Gastrocnemius medialis (tissue), 4 donors: ENCODE results near the gene AK6. TPM values are rescaled to one million over a fixed set of nuclear protein-coding genes. Genes with fewer than 3 reads are reported as not detected.
"Not testable (repeated sequence)": the region's sequence is repeated elsewhere in the genome, so short reads cannot be mapped to it uniquely, and the experiment has no call there.

Experiments
- ATAC-seq, 2 donors: fragments of 150-250 bp; one replicate each; pipeline ENCODE4 v1.9.1; 2016
- DNase-seq, 2 donors: peaks; one replicate each; pipeline ENCODE4 v3.0.0-alpha.2; 2019
- H3K27ac ChIP-seq, 4 donors: fragments of 200-600 bp; sonication (generic); 1 replicate in 1 of 4; 2 replicates in 3 of 4; pipeline ENCODE4 v1.5.1; 2016 to 2018; ENCODE audit warnings: mild to moderate bottlenecking in 2 of 4, moderate library complexity in 1 of 4
- H3K27me3 ChIP-seq, 3 donors: fragments of 200-600 bp; sonication (generic) in 2 of 3; 1 replicate in 1 of 3; 2 replicates in 2 of 3; pipeline versions ENCODE4 v1.5.1 to v1.6.0; 2016 to 2019; ENCODE audit warnings: mild to moderate bottlenecking in 1 of 3, moderate library complexity in 1 of 3
- H3K36me3 ChIP-seq, 2 donors: fragments of 200-600 bp; sonication (generic) in 1 of 2; one replicate each; pipeline ENCODE4 v1.5.1; 2017 to 2018
- H3K4me1 ChIP-seq, 2 donors: fragments of 200-600 bp; sonication (generic) in 1 of 2; one replicate each; pipeline ENCODE4 v1.5.1; 2016 to 2017; ENCODE audit warnings: mild to moderate bottlenecking in 2 of 2
- H3K4me3 ChIP-seq, 4 donors: fragments of 200-600 bp; sonication (generic) in 3 of 4; 1 replicate in 1 of 4; 2 replicates in 3 of 4; pipeline ENCODE4 v1.5.1; 2016 to 2019; ENCODE audit warnings: mild to moderate bottlenecking in 2 of 4
- H3K9me3 ChIP-seq, 3 donors: fragments of 200-600 bp; sonication (generic) in 2 of 3; 1 replicate in 1 of 3; 2 replicates in 2 of 3; pipeline ENCODE4 v1.5.1; 2016 to 2019
- POLR2A ChIP-seq, 2 donors: fragments of 450-650 bp; IDR thresholded peaks; one replicate each; pipeline ENCODE4 v1.6.1; 2017; ENCODE audit warnings: antibody characterized with exemption in 2 of 2, mild to moderate bottlenecking in 2 of 2, moderate library complexity in 2 of 2
- in situ Hi-C, 4 donors: fragments of 200-750 bp; cut with MboI; loops; one replicate each; pipeline versions ENCODE4 v1.15.0 to v1.8.0; 2017; ENCODE audit warnings: low sequenced_read_pairs in 4 of 4
- intact Hi-C: fragments of 100-400 bp; cut with DNase I; formaldehyde crosslinking; loops from one replicate; pipeline ENCODE4 v1.15.1; 2023; ENCODE audit warnings: low total_unique reads
- total RNA-seq, 4 donors: library from RNA; depleted of rRNA; stranded (reverse); fragments of >200 nt; gene quantifications; one replicate each; pipeline versions ENCODE4 v1.1.0 to v1.2.3, GENCODE V29; 2016
- TF ChIP-seq, protein P1 (sequence below), 5 experiments: fragments of 450-650 bp in 3 of 5; fragments of 200-600 bp in 2 of 5; sonication (generic) in 2 of 5; IDR thresholded peaks in 4 of 5; conservative IDR thresholded peaks in 1 of 5; 1 replicate in 4 of 5; 2 replicates in 1 of 5; pipeline ENCODE4 v1.5.1; 2016 to 2019; ENCODE audit warnings: antibody characterized with exemption in 5 of 5, mild to moderate bottlenecking in 3 of 5, moderate library complexity in 3 of 5

The AK6 gene
- total RNA-seq, 4 donors from 2014 or later, result 24.4 to 49.3 (median 32.5) TPM

DNA sequence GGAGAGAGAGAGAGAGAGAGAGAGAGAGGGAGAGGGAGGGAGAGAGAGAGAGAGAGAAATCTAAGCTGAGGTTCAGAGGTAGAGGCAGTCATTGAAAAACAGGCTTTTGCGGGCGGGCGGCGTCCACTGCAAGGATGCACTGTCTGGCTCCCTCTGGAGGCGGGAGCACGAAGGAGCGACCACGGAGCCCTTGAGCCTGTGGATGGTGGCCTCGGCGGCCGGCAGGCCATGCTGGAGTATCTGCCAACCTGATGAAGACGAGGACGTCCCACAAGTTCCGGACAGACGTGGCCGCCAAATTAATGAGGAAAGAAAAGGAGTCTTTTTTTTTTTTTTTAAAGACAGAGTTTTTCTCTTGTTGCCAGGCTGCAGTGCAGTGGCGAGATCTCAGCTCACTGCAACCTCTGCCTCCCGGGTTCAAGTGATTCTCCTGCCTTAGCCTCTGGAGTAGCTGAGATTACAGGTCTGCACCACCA is 34.5 kb downstream of the AK6 start:
- DNase-seq (peak; percentile 60 to 78), ATAC-seq (peak; percentile 79 to 86)
- no peak for TF ChIP-seq POLR2A (IDR thresholded peaks at IDR 0.05)
- TF ChIP-seq, protein P1, sequence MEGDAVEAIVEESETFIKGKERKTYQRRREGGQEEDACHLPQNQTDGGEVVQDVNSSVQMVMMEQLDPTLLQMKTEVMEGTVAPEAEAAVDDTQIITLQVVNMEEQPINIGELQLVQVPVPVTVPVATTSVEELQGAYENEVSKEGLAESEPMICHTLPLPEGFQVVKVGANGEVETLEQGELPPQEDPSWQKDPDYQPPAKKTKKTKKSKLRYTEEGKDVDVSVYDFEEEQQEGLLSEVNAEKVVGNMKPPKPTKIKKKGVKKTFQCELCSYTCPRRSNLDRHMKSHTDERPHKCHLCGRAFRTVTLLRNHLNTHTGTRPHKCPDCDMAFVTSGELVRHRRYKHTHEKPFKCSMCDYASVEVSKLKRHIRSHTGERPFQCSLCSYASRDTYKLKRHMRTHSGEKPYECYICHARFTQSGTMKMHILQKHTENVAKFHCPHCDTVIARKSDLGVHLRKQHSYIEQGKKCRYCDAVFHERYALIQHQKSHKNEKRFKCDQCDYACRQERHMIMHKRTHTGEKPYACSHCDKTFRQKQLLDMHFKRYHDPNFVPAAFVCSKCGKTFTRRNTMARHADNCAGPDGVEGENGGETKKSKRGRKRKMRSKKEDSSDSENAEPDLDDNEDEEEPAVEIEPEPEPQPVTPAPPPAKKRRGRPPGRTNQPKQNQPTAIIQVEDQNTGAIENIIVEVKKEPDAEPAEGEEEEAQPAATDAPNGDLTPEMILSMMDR (IDR thresholded peaks at IDR 0.05 in 4 of 5, conservative IDR thresholded peaks at IDR 0.05 in 1 of 5), result peak; percentile 46 to 82 (median 72)
- Histone ChIP-seq H3K9me3 (no peaks in the 10 kb centered on the region), H3K27ac (peak overlapping the region; percentile 14 to 68 (median 49)), H3K27me3 (no peaks in the 10 kb centered on the region), H3K4me1 (peaks cover 8 to 15% of the 10 kb centered on the region in 2 donors), H3K4me3 (peak overlapping the region in 2 of 4 donors; percentile 15 to 16), H3K36me3 (no peaks in the 10 kb centered on the region)
- in situ Hi-C loops (loop anchor here in 2 of 4 donors (10.0 kb wide), 3 partner anchors 100 to 290 kb away; partner anchors contain the start of genes CDK7 (in 1 of the 2) and SLC30A5 (in 1 of the 2)), intact Hi-C loops (no loop called here)

- H3K27ac ChIP-seq, result peak overlapping the region in 1 of 4 donors; percentile 86
- in situ Hi-C loops, result loop anchor here in 2 of 4 donors (10.0 kb wide), 3 partner anchors 99 to 289 kb away; partner anchors contain the start of genes CDK7 (in 1 of the 2) and SLC30A5 (in 1 of the 2)
Observed at GRCh38 chr5:69333668-69334315, 35.5 kb downstream of the AK6 start.

DNA sequence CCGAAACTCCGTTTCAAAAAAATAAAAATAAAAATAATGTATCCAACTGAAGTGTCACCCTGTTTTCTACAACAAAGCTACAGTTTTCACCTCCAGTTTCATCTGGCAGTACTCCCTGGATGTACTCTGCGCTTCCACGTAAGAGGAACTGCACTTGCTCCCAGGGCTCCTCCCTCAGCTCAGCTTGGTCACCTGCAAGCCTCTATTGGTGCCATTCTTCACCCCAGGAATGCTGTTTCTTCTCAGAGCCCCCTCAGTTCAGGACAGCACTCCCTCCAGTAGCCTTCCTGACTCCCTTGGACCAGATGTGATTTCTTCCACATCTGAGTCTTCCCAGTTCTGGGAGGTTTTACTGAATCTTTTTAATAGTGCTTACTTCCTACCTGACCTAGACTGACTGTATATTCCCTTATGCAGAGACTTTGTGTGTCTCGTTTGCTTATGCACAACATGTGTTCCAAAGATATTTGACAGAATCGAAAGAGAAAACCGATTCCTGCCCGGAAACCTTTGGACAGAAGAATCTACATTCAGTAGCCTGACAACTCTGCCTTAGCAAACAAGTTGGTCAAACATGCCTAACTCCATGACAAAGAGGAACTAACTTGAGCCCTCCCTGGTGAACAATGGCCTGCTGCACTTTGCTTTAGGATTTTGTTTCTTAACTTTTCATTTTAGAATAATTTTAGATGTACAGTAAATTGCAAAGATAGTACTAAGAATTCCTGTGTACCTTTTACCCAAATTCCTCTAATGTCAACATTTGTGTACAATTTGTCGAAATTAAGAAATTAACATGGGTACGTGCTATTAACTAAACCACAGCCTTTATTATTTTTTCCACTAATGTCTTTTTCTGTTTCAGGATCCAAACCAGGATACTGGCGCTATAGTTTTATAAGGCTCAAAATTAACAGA is 37.5 kb downstream of the AK6 start:
- H3K4me3 ChIP-seq, result peak overlapping the region; percentile 73 to 89 (median 79)
- in situ Hi-C loops (loop anchor here in 2 of 4 donors (10.0 kb wide), 3 partner anchors 97 to 287 kb away; partner anchors contain the start of genes CDK7 (in 1 of the 2) and SLC30A5 (in 1 of the 2)), intact Hi-C loops (loop anchor here (1.0 to 2.0 kb wide), 4 partner anchors 37 to 289 kb away; partner anchors contain the start of genes AK6, CDK7, RAD17 and TAF9)
- H3K27ac ChIP-seq, result peak overlapping the region; percentile 72 to 86 (median 80)
- DNase-seq (no peak), ATAC-seq (no peak)
- H3K27me3 ChIP-seq, result no peaks in the 10 kb centered on the region
- H3K36me3 ChIP-seq, result no peaks in the 10 kb centered on the region
- H3K4me1 ChIP-seq, result peaks cover 8 to 15% of the 10 kb centered on the region in 2 donors
- H3K9me3 ChIP-seq, result no peaks in the 10 kb centered on the region
- TF ChIP-seq, protein P1 (IDR thresholded peaks at IDR 0.05 in 4 of 5, conservative IDR thresholded peaks at IDR 0.05 in 1 of 5), result no peak
- no peak for TF ChIP-seq POLR2A (IDR thresholded peaks at IDR 0.05)

More at GRCh38 chr5:69333668-69334315, 35.5 kb downstream of the AK6 start:
- not testable (repeated sequence) for H3K9me3 ChIP-seq, H3K36me3 ChIP-seq, H3K27me3 ChIP-seq, DNase-seq, H3K4me3 ChIP-seq, ATAC-seq
- H3K4me1 ChIP-seq, result peaks cover 8 to 15% of the 10 kb centered on the region in 2 donors
- intact Hi-C loops, result loop anchor here (2.0 kb wide), 3 partner anchors 35 to 291 kb away; partner anchors contain the start of genes AK6, CDK7, RAD17 and TAF9

DNA sequence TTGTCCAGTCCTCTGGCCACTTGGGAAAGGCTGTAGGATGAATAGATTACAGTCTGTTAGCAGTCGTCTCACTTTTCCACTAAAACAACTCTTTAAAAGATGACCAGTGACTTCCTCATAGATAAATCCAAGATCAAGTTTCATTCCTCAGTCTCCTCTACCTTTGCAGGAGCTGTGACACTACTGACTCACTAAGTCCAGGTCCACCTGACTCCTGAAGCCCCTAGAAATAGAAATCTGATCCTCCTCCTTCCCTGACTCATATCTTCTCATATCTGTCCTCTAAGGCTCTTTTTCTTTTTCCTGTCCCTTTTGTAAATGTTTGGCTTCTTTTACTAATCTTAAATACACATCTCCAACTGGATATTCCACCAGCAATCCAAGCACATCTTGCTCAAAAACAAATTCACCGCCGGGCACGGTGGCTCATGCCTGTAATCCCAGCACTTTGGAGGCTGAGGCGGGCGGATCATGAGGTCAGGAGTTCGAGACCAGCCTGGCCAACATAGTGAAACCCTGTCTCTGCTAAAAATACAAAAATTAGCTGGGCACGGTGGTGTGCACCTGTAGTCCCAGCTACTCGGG is 39.3 kb downstream of the AK6 start:
- in situ Hi-C loops, result loop anchor here in 2 of 4 donors (10.0 kb wide), 3 partner anchors 95 to 285 kb away; partner anchors contain the start of genes CDK7 (in 1 of the 2) and SLC30A5 (in 1 of the 2)
- ATAC-seq (no peak), DNase-seq (no peak)
- intact Hi-C loops, result no loop called here
- Histone ChIP-seq H3K27me3 (no peaks in the 10 kb centered on the region), H3K36me3 (no peaks in the 10 kb centered on the region), H3K27ac (no peak overlapping the region), H3K9me3 (no peaks in the 10 kb centered on the region), H3K4me3 (no peak overlapping the region), H3K4me1 (peaks cover 8 to 14% of the 10 kb centered on the region in 2 donors)
- TF ChIP-seq, protein P1 (IDR thresholded peaks at IDR 0.05 in 4 of 5, conservative IDR thresholded peaks at IDR 0.05 in 1 of 5), result no peak
- TF ChIP-seq POLR2A (IDR thresholded peaks at IDR 0.05), result no peak
